Vagina (tissue), 2 donors: ENCODE data around the gene DMAC2. TPM values are rescaled to one million over a fixed set of nuclear protein-coding genes. Genes with fewer than 3 reads are reported as not detected.

Experiments
- DNase-seq, 2 donors: peaks; one replicate each; pipeline ENCODE4 v3.0.0-alpha.2; 2017; ENCODE audit errors: extremely low spot score in 2 of 2
- H3K27ac ChIP-seq: fragments of 200-600 bp; sonication (generic); one replicate; pipeline ENCODE4 v1.5.1; 2019
- H3K27me3 ChIP-seq: fragments of 200-600 bp; sonication (generic); one replicate; pipeline ENCODE4 v1.5.1; 2019
- H3K36me3 ChIP-seq, 2 donors: fragments of 200-600 bp; sonication (generic); one replicate each; pipeline ENCODE4 v1.5.1; 2017 to 2019
- H3K4me1 ChIP-seq: fragments of 200-600 bp; sonication (generic); one replicate; pipeline ENCODE4 v1.5.1; 2019
- H3K4me3 ChIP-seq, 2 donors: fragments of 200-600 bp; sonication (generic); 1 replicate in 1 of 2; 2 replicates in 1 of 2; pipeline ENCODE4 v1.5.1; 2016 to 2019
- H3K9me3 ChIP-seq: fragments of 200-600 bp; sonication (generic); one replicate; pipeline ENCODE4 v1.5.1; 2019
- CTCF ChIP-seq, 3 experiments: fragments of 450-650 bp in 2 of 3; fragments of 200-600 bp in 1 of 3; sonication (generic) in 1 of 3; IDR thresholded peaks; one replicate each; pipeline ENCODE4 v1.5.1; 2017 to 2019; ENCODE audit warnings: antibody characterized with exemption in 3 of 3, mild to moderate bottlenecking in 2 of 3, moderate library complexity in 2 of 3
- POLR2A ChIP-seq, 2 donors: fragments of 450-650 bp; IDR thresholded peaks; one replicate each; pipeline ENCODE4 v1.6.1; 2017; ENCODE audit warnings: antibody characterized with exemption in 2 of 2, mild to moderate bottlenecking in 2 of 2, moderate library complexity in 2 of 2
- POLR2AphosphoS5 ChIP-seq, 2 donors: sonication (generic); formaldehyde crosslinking; IDR thresholded peaks; one replicate each; pipeline ENCODE4 v1.9.0; 2017; ENCODE audit warnings: antibody characterized with exemption in 2 of 2, mild to moderate bottlenecking in 2 of 2, low read depth in 1 of 2; ENCODE audit not compliant: insufficient read depth in 1 of 2
- intact Hi-C: fragments of 100-400 bp; cut with DNase I; formaldehyde crosslinking; loops from one replicate; pipeline ENCODE4 v1.15.1; 2023
- total RNA-seq: library from RNA; depleted of rRNA; stranded (reverse); fragments of >200 nt; gene quantifications from one replicate; pipeline ENCODE4 v1.2.3, GENCODE V29; 2016

DMAC2 gene
- total RNA-seq, 1 donor from 2014 or later, result 39.8 TPM

GRCh38 chr19:41422456-41422855, 17.3 kb downstream of the DMAC2 start:
- Histone ChIP-seq H3K27me3 (no peaks in the 10 kb centered on the region), H3K4me1 (peaks cover 29% of the 10 kb centered on the region), H3K36me3 (peaks cover 6 to 55% of the 10 kb centered on the region in 2 donors), H3K27ac (no peak overlapping the region), H3K9me3 (no peaks in the 10 kb centered on the region), H3K4me3 (no peak overlapping the region)
- no peak for DNase-seq
- intact Hi-C loops, result no loop called here
- no peak for TF ChIP-seq POLR2AphosphoS5 (IDR thresholded peaks at IDR 0.05; ENCODE audit: insufficient read depth in 1 of 2, low read depth in 1 of 2)
- TF ChIP-seq POLR2A (IDR thresholded peaks at IDR 0.05), result no peak
- TF ChIP-seq CTCF (IDR thresholded peaks at IDR 0.05), result no peak

- Histone ChIP-seq H3K27ac (no peak overlapping the region), H3K4me3 (no peak overlapping the region), H3K9me3 (no peaks in the 10 kb centered on the region), H3K27me3 (no peaks in the 10 kb centered on the region), H3K36me3 (peaks cover 6 to 60% of the 10 kb centered on the region in 2 donors), H3K4me1 (peaks cover 26% of the 10 kb centered on the region)
- DNase-seq, result no peak
- intact Hi-C loops, result no loop called here
- no peak for TF ChIP-seq CTCF (IDR thresholded peaks at IDR 0.05)
- TF ChIP-seq POLR2AphosphoS5 (IDR thresholded peaks at IDR 0.05; ENCODE audit: insufficient read depth in 1 of 2, low read depth in 1 of 2), result no peak
- TF ChIP-seq POLR2A (IDR thresholded peaks at IDR 0.05), result no peak
Measured at GRCh38 chr19:41421973-41422372, 17.7 kb downstream of the DMAC2 start.

- Histone ChIP-seq H3K36me3 (peaks cover 6 to 66% of the 10 kb centered on the region in 2 donors), H3K27me3 (no peaks in the 10 kb centered on the region), H3K9me3 (no peaks in the 10 kb centered on the region), H3K4me3 (no peak overlapping the region), H3K27ac (no peak overlapping the region), H3K4me1 (peaks cover 19% of the 10 kb centered on the region)
- TF ChIP-seq CTCF (IDR thresholded peaks at IDR 0.05) (no peak), POLR2A (IDR thresholded peaks at IDR 0.05) (no peak), POLR2AphosphoS5 (IDR thresholded peaks at IDR 0.05; ENCODE audit: insufficient read depth in 1 of 2, low read depth in 1 of 2) (no peak)
- no peak for DNase-seq
- intact Hi-C loops, result no loop called here
Measured at GRCh38 chr19:41421314-41421713, 18.4 kb downstream of the DMAC2 start.

- TF ChIP-seq POLR2AphosphoS5 (IDR thresholded peaks at IDR 0.05; ENCODE audit: insufficient read depth in 1 of 2, low read depth in 1 of 2) (no peak), CTCF (IDR thresholded peaks at IDR 0.05) (no peak), POLR2A (IDR thresholded peaks at IDR 0.05) (no peak)
- no peak for DNase-seq
- Histone ChIP-seq H3K4me1 (peaks cover 9% of the 10 kb centered on the region), H3K36me3 (peaks cover 6 to 69% of the 10 kb centered on the region in 2 donors), H3K27me3 (no peaks in the 10 kb centered on the region), H3K27ac (no peak overlapping the region), H3K4me3 (no peak overlapping the region), H3K9me3 (no peaks in the 10 kb centered on the region)
- intact Hi-C loops, result no loop called here
Measured at GRCh38 chr19:41420101-41420880, 19.4 kb downstream of the DMAC2 start.

GRCh38 chr19:41416194-41416674, 23.5 kb downstream of the DMAC2 start:
- Histone ChIP-seq H3K27me3 (no peaks in the 10 kb centered on the region), H3K9me3 (no peaks in the 10 kb centered on the region), H3K4me3 (no peak overlapping the region), H3K27ac (no peak overlapping the region), H3K4me1 (peaks cover 9% of the 10 kb centered on the region), H3K36me3 (peaks cover 0 to 73% of the 10 kb centered on the region in 2 donors)
- no peak for DNase-seq
- intact Hi-C loops, result no loop called here
- TF ChIP-seq POLR2A (IDR thresholded peaks at IDR 0.05), result no peak
- no peak for TF ChIP-seq POLR2AphosphoS5 (IDR thresholded peaks at IDR 0.05; ENCODE audit: insufficient read depth in 1 of 2, low read depth in 1 of 2)
- no peak for TF ChIP-seq CTCF (IDR thresholded peaks at IDR 0.05)
